Renal cortex interstitium (tissue), 11 donors: ENCODE data around the gene BCAS3. TPM values are rescaled to one million over a fixed set of nuclear protein-coding genes. Genes with fewer than 3 reads are reported as not detected.
A peak's percentile ranks its signal among the peaks of the same experiment; 100 is the strongest.
"Not testable (repeated sequence)": the region's sequence is repeated elsewhere in the genome, so short reads cannot be mapped to it uniquely, and the experiment has no call there.

Source experiments
- DNase-seq, 11 donors: peaks; one replicate each; pipeline ENCODE4 v3.0.0-alpha.2; 2013; ENCODE audit warnings: low read depth in 9 of 11, low spot score in 4 of 11; ENCODE audit errors: extremely low read depth in 1 of 11
- polyA plus RNA-seq, 3 donors: library from polyadenylated mRNA; unstranded; fragments of 120-200 nt; gene quantifications; one replicate each; pipeline ENCODE4 v1.2.1, GENCODE V29; 2013; ENCODE audit not compliant: insufficient read length in 3 of 3

Gene BCAS3
- polyA plus RNA-seq, 3 donors = 27.0 to 30.9 (median 28.9) TPM

GRCh38 chr17:60759756-60760155, 82.1 kb downstream of the BCAS3 start:
- DNase-seq = no peak

GRCh38 chr17:60761301-60761700, 83.7 kb downstream of the BCAS3 start:
- not testable (repeated sequence) for DNase-seq

- DNase-seq = no peak
These were observed 89.1 kb downstream of the BCAS3 start for GRCh38 chr17:60766778-60767190.

- DNase-seq = no peak
These were observed 90.2 kb downstream of the BCAS3 start for GRCh38 chr17:60767744-60768308.

- no peak for DNase-seq
These were observed 91.7 kb downstream of the BCAS3 start for GRCh38 chr17:60769327-60769726.

GRCh38 chr17:60770946-60771422, 93.3 kb downstream of the BCAS3 start:
- DNase-seq = no peak

GRCh38 chr17:60771621-60772020, 94.0 kb downstream of the BCAS3 start:
- DNase-seq = not testable (repeated sequence)

GRCh38 chr17:60773552-60773951, 95.9 kb downstream of the BCAS3 start:
- no peak for DNase-seq

GRCh38 chr17:60781880-60782412, 104.3 kb downstream of the BCAS3 start:
- DNase-seq = no peak

- no peak for DNase-seq
These were observed 105.1 kb downstream of the BCAS3 start for GRCh38 chr17:60782742-60783141.

GRCh38 chr17:60790205-60790604, 112.6 kb downstream of the BCAS3 start:
- peak in 2 of 11 donors; percentile 2 to 7 for DNase-seq

GRCh38 chr17:60792250-60792898, 114.7 kb downstream of the BCAS3 start:
- no peak for DNase-seq

GRCh38 chr17:60798576-60798975, 120.9 kb downstream of the BCAS3 start:
- no peak for DNase-seq

- DNase-seq = no peak
These were observed 124.7 kb downstream of the BCAS3 start for GRCh38 chr17:60802377-60802776.

- no peak for DNase-seq
These were observed 125.4 kb downstream of the BCAS3 start for GRCh38 chr17:60803059-60803458.

- no peak for DNase-seq
These were observed 127.2 kb downstream of the BCAS3 start for GRCh38 chr17:60804831-60805230.

GRCh38 chr17:60809421-60809820, 131.8 kb downstream of the BCAS3 start:
- no peak for DNase-seq

GRCh38 chr17:60814941-60815340, 137.3 kb downstream of the BCAS3 start:
- not testable (repeated sequence) for DNase-seq

- DNase-seq = no peak
These were observed 139.5 kb downstream of the BCAS3 start for GRCh38 chr17:60817192-60817591.

GRCh38 chr17:60819447-60820130, 141.9 kb downstream of the BCAS3 start:
- no peak for DNase-seq
